ENCODE results near the gene CDC42BPA.
"Not testable (repeated sequence)": the region's sequence is repeated elsewhere in the genome, so short reads cannot be mapped to it uniquely, and the experiment has no call there.

CDC42BPA gene

GRCh38 chr1:227192163-227192562, 126.1 kb downstream of the CDC42BPA start:
- DNase-seq (ENCODE audit: low read depth), result peak; percentile 82

GRCh38 chr1:227191607-227192006, 126.7 kb downstream of the CDC42BPA start:
- no peak for DNase-seq (ENCODE audit: low read depth)

GRCh38 chr1:227190321-227190720, 128.0 kb downstream of the CDC42BPA start:
- no peak for DNase-seq (ENCODE audit: low read depth)

GRCh38 chr1:227185291-227185690, 133.0 kb downstream of the CDC42BPA start:
- DNase-seq (ENCODE audit: low read depth), result no peak

GRCh38 chr1:227182012-227182411, 136.3 kb downstream of the CDC42BPA start:
- DNase-seq (ENCODE audit: low read depth), result no peak

- no peak for DNase-seq (ENCODE audit: low read depth)
These were observed 142.7 kb downstream of the CDC42BPA start for GRCh38 chr1:227175611-227176010.

- peak; percentile 82 for DNase-seq (ENCODE audit: low read depth)
These were observed 144.1 kb downstream of the CDC42BPA start for GRCh38 chr1:227174164-227174563.

- DNase-seq (ENCODE audit: low read depth), result peak; percentile 61
These were observed 147.7 kb downstream of the CDC42BPA start for GRCh38 chr1:227170361-227171166.

- no peak for DNase-seq (ENCODE audit: low read depth)
These were observed 148.9 kb downstream of the CDC42BPA start for GRCh38 chr1:227169343-227169742.

GRCh38 chr1:227167276-227168101, 150.8 kb downstream of the CDC42BPA start:
- DNase-seq (ENCODE audit: low read depth), result no peak

GRCh38 chr1:227166559-227166958, 151.7 kb downstream of the CDC42BPA start:
- DNase-seq (ENCODE audit: low read depth), result no peak

GRCh38 chr1:227161470-227161869, 156.8 kb downstream of the CDC42BPA start:
- DNase-seq (ENCODE audit: low read depth), result peak; percentile 8

GRCh38 chr1:227156520-227156919, 161.8 kb downstream of the CDC42BPA start:
- no peak for DNase-seq (ENCODE audit: low read depth)

- DNase-seq (ENCODE audit: low read depth), result no peak
These were observed 162.6 kb downstream of the CDC42BPA start for GRCh38 chr1:227155688-227156087.

- no peak for DNase-seq (ENCODE audit: low read depth)
These were observed 163.3 kb downstream of the CDC42BPA start for GRCh38 chr1:227155004-227155403.

- DNase-seq (ENCODE audit: low read depth), result no peak
These were observed 165.8 kb downstream of the CDC42BPA start for GRCh38 chr1:227152525-227152924.

GRCh38 chr1:227140376-227140775, 177.9 kb downstream of the CDC42BPA start:
- peak; percentile 24 for DNase-seq (ENCODE audit: low read depth)

GRCh38 chr1:227136210-227136820, 182.0 kb downstream of the CDC42BPA start:
- peak; percentile 35 for DNase-seq (ENCODE audit: low read depth)

- DNase-seq (ENCODE audit: low read depth), result no peak
These were observed 183.5 kb downstream of the CDC42BPA start for GRCh38 chr1:227134686-227135314.

- not testable (repeated sequence) for DNase-seq (ENCODE audit: low read depth)
These were observed 185.6 kb downstream of the CDC42BPA start for GRCh38 chr1:227132695-227133094.

- DNase-seq (ENCODE audit: low read depth), result peak; percentile 70
These were observed 187.1 kb downstream of the CDC42BPA start for GRCh38 chr1:227131193-227131592.

- DNase-seq (ENCODE audit: low read depth), result no peak
These were observed 190.4 kb downstream of the CDC42BPA start for GRCh38 chr1:227127891-227128290.

All from amniotic epithelial cell (primary cell).